Hematopoietic multipotent progenitor cell treated with erythropoietin and hydrocortisone succinate and interleukin-3 and kit ligand, for 17 days (in vitro differentiated cells): Measurements from ENCODE around the gene NUP210.

ENCODE experiments used
- DNase-seq: peaks from one replicate; pipeline ENCODE4 v3.0.0-alpha.2; 2015; ENCODE audit warnings: low spot score

The NUP210 gene

DNA sequence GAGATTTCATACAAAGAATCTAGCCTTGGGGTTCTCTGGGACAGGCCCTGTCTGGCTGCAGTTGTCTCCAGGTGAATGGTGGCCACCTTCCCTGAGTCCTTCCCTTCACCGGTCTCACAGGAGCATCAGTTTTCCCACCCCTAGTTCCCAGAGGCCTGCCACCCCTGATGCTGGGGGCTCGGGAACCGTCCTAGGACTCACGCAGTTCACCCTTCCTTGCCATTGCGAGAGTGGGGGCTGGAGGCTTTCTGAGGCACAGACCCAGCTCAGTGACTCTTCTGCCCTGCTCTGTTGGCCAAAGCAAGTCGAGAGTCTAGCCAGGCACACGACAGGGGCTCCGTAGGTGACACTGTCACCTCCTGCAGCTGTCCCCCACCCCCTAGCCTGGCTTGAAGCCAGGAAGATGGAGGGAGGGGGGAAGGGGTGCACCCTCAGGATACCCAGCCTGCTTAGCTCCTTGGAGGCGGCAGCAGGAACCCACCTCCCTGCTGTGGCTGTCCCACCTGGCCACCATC lies 130.3 kb downstream of the NUP210 start:
- no peak for DNase-seq

DNA sequence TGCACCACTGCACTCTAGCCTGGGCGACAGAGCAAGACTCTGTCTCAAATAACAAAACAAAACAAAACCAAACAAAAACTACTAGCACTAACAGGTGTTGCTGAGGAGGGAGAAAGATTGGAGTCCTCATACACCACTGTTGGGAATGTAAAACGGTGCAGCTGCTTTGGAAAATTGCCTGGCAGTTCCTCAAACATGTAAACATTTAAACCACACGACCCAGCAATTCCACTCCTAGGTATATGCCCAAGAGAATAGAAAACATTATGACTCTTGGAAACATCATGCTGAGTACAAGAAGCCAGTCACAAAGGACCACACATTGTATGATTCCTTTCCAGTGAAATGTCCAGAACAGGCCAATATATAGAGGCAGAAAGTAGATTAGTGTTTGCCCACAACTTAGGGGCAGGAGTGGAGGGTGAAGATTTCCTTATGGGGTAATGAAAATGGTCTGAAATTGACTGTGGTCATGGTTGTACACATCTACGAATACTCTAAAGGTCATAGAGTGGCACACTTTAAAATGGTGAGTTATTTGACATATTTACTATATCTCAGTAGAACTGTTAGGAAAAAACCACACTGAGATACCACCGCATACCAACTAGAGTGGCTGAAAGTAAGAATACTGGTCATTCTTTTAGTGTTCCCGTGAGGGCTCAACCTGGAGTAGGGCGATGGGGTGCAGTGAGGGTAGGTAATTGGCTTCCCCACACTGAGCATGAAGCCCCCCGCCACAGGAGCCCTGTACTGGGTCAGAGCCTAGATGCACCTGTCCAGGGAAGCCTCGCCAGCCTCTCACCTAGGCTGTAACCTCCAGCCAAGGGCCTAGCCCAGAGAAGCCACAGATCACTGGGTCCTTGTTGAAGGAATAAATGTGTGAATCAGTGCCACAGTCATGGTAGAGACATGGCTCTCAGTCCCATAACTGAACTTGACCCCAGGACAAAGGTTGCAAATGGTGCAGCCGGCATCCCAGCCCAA lies 131.1 kb downstream of the NUP210 start:
- no peak for DNase-seq

DNA sequence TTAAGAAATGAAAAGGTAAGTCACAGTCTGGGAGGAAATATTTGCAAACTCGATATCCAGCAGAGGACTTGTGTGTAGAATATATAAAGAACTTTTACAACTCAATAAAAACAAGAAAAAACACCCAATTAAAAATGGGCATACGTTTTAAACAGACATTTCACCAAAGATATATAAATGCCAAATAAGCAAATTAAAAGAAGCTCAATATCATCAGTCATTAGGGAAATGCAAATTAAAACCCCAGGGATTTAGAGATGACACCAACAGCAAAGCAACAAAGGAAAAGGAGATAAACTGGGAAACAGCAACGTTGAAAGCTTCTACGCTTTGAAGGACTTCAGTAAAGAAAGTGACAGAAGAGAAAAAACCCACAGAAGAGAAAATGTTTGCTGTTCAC lies 132.3 kb downstream of the NUP210 start:
- no peak for DNase-seq

DNA sequence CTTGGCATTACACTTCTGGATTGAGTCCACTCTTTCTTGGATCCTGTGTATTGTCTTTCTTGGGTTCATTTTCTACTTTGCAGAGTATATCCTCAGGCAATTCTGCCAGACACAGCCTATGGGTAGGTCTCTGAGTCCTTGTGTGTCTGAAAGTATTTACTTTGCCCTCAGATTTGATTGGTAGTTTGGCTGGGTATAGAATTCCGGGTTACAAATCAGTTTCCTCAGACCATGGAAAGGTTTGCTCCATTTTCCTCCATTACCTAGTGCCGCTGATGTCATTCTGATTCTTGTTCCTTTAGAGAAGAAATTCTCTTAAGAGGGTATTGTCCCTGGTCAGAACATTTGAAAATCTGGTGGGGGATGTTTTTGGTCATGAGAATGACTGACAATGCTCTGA lies 133.2 kb downstream of the NUP210 start:
- no peak for DNase-seq

DNA sequence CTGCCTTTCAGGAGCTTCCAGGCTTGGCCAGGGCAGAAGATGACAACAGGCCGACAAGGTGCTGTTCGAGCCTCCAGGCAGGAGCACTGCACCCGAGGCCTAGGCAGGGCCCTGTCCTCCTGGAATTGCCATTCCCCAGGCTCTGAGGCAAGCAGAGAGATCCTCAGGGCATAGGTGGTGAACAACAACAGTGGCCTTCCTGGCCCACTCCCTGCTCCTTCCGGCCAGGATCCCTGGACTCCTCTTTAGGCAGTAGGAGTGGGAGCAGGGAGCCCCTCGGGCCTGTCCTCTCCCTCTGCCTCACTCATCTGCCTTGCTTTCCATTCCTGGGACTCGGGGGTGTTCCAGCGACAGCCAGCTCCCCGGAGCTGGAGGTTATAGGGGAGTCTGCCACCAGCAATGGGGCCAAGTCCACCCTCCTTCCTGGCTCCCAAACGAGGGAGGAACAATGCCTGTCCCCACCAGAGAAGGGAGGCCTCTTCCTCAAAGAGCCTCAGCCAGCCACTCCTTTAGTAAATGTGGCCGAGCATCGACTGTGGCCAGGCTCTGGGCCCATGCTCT lies 135.0 kb downstream of the NUP210 start:
- no peak for DNase-seq

DNA sequence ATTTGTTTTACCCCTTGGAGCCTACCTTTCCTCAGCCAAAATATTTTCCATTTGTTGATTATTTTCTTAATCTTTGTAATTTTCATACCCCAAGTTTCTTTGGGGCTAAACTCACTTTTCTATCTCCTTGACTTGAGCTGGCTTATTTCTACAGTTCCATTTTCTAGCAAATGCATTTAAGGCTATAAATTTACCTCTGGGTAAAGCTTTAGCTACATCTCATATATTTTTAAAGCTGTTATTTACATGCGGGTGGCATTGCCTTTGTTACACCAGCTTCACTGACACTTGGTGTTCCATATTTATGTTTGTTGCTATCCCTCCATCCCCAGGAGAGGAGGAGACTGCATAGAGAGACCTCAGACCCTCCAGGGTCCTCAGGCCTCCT lies 136.3 kb downstream of the NUP210 start:
- DNase-seq = no peak

DNA sequence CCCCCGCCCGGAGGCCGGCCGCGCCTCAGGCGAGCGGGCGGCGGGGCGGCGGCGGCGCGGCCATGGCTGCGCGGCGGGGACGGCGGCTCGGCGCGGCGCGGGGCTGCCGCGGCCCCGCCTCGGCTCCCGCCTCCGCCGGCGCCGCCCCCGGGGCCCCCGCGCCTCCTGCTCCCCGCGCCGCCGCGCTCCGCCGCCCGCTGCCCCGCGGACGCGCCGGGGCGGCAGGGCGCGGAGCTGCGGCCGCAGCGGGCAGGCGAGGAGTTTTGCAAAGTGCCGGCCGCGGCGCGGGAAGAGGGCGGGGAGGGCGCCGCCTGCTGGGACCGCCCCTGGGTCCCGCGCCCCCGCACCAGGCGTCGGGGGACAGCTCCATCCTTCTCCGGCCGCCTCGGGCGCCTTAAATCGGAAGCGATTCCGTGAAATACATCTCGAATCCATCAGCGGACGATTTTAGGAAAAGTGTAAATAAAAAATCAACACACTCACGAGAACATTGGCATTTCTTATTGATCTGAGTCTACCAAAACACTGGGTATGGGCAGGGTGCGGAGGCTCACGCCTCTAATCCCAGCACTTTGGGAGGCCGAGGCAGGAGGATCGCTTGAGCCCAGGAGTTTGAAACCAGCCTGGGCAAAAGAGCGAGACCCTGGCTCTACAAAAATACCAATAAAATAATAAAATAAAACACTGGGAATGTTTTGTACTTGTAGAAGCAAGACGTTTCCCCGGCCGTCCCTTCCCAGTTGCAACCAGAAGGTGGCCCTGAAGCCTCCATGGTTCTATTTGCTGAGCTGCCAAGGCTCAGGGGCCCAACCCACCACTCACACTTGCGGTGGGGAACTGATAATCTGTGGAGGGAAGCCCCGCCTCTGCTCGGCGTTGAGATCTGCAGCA lies 136.9 kb downstream of the NUP210 start:
- DNase-seq = no peak

DNA sequence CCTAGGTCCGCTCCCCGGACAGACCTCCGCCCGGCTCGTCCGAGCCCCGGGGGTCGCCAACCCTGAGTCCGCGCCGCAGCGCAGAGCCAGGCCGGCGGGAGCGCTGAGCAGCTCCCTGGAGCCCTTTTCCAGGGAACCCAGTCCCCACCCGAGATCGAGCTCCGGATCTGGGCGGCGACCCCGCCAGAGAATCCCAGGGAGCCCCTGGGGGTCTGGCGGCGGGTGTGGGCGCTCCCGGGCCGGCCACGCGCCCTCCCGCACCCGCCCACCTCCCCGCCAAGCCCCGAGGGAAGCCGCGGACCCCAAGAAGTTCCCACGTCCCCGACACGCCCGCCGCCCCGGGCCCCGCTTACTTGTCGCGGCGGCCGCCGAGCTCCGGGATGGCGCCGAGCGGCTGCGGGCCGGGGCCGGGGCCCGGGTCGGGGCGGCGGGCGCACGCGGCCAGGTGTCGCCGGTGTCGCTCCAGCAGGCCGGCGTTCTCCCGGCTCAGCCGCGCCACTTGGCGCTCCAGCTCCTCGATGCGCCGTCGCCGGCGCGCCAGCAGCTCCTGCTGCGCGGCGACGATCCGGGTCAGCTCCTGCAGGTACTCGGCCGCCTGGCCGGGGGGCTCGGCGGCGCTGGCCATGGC lies 137.7 kb downstream of the NUP210 start:
- no peak for DNase-seq

DNA sequence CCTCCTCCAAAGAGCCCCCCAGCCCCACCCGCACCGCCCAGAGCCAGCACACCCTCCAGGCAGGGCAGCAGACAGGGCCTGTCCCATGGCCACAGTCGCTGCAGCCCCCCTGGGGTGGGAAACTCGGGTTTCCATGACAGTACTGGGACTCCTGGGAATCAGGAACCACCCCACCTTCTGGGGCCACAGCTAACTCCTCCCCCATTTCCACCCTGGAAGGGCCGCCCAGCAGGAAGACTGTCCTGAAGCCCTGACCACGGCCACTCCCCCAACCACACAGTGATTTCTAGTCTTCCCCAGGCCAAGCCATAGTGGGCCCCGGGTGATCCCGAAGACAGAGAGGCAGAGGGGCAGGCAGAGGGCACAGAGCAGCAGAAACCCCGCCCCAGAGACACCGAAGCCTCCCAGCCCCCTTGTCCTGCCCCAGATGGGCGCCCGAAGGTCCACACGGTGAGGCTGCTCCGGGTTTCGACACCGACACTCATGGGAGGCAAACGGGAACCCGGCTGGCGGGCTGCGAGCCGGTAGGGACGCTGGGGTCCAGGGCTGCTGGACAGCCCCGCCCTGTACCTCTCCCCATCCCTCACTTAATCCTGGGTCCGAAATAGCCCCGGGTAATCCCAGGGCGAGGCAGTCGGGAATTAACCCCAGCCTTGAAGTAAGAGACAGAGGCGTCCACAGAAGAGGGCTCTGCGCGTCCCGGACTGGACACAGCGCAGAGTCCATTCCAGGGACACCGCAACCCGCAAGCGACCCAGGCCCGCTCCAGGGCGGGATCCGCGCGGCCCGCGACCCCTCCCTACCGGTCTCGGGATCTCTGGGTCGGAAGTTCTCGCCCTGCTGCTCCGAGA lies 138.4 kb downstream of the NUP210 start:
- DNase-seq = no peak

DNA sequence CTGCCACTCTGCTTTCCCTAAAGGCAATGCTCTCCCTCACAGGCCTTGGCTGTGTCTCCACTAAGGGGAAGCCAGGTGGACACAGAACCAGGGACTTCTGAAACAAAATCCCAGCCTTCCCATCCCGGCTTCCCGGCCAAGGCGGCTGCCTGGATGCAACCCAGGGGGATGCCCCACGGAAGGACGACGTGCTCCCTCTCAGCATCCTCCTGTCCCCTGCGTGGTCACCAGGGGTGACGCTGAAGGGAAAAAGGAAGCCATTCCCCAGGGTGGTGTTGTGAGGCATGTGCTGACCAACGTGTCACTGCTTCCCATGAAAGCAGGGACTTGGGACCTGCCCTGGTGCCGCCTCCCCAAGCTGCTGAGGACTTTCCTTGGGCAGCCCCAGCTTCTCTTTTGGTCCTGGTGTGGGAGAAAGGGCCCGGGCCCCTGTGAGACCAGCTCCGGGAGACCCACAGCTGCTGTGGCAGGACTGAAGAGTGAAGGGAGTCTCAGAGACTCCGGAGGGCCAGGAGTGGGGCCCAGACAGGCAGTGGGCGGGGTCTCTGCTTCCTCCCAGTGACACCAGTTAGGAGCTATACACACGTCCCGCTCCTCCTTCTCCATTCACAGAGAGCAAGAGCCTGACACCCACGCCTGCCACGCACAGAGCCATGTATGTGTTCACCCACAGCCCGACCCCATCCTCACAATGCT lies 139.2 kb downstream of the NUP210 start:
- no peak for DNase-seq

DNA sequence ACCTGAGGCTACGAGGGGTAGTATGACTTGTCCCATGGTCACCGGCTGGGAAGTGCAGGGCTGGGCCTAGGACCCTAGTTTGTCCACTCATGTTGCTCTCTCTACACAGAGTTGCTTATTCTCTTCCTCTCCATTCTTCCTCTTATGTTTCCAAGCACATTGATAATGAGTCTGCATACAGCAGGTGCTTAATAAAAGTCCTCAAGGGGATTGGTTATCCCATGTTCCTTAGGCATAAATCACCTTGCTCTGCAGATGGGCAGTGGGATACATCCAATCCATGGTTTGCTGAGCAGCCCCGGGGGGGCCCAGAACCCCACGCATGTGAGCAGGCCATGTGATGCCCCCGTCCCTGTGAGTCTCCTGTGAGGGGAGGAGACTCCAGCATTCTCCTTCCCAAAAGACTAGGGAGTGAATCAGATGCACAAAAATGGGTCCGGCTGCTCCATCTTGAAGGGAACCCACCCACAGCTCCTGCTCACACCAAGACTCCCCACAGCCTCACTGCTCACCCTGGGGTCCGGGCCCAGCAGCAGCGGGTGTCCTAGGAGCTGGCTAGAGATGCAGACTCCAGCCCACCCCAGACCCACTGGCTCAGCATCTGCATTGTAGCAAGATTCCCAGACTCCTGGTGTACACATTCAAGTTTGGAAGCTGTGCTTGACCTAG lies 139.9 kb downstream of the NUP210 start:
- no peak for DNase-seq

DNA sequence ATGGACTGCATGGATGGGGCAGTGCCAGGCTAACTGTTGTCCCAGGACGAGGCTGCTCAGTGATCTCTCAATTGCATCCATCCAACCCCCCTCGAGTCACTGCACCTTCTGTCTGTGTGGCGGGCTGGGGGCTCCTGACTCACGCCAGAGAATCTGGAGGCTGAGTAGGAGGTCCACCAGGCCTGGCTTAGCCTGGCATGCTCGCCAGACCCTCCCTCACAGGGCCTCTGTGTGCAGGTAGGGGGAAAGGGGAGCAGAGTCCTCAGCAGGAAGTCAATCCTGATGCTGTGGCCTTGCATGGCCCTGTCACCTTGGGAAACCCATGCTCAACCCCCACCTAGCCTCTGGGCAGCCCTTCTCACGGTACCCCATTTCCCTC lies 140.6 kb downstream of the NUP210 start:
- DNase-seq = no peak

DNA sequence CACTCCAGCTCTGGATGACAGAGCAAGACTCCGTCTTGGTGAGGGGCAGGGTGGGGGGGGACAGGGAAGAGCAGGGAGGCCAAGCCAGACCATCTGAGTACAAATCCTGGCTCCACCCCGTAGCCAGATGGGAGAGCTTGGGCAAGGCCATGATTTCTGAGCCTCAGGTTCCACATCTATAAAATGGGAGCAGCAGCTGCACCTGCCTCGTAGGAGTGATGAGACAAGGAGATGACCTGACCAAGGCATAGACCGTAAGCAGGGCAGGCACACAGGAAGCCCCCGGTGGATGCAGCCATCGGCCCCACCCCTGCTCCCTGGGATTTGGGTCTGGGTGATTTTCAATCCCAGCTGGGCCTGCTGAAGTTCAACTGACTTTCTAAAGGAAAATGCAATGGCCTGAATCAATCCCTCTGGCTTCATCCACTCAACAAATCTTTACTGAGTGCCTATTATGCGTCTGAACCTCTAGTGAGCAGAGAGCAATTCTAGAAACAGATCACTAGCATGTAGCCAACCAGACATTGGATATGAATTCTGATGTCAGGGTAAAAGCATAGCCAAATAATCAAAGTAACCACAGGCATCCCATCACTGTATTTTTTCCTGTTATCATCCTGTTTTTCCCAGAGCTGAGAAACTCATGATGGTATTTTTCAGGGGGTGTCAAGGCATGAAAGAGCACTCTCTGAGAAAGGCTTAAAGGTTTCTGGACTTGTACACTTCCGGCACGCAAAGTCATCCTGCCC lies 141.2 kb downstream of the NUP210 start:
- DNase-seq = no peak

DNA sequence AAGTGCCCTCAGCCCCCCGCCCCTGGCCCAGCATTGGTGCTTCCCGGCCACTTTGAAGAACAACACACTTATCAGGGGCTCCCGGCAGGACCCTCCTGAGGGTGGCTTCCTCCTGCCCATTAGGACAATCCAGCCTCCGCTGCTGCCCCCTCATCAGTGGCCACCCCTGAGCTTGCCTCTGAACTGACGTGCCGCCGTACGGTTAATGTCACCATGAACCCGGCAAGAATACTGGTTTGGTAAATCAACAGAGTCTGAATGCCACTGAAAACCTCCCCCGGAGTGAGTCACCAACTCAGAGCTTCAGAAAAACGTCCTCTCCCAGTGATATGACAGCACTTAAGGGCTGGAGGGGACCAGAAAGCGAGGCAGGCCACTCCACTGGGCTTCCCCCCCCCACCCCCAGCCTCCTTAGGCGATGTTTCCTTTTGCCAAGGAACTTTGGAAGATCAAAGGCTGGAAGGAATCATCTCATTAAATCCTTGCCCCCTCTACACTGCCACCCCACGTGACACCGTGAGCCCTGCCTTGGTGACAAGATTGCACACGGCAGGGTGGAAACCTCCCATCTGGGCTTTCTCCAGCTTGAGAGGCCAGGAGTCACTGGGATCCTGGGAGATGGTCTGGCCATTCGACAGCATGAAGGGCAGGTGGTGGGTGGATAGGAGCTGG lies 142.1 kb downstream of the NUP210 start:
- DNase-seq = no peak

DNA sequence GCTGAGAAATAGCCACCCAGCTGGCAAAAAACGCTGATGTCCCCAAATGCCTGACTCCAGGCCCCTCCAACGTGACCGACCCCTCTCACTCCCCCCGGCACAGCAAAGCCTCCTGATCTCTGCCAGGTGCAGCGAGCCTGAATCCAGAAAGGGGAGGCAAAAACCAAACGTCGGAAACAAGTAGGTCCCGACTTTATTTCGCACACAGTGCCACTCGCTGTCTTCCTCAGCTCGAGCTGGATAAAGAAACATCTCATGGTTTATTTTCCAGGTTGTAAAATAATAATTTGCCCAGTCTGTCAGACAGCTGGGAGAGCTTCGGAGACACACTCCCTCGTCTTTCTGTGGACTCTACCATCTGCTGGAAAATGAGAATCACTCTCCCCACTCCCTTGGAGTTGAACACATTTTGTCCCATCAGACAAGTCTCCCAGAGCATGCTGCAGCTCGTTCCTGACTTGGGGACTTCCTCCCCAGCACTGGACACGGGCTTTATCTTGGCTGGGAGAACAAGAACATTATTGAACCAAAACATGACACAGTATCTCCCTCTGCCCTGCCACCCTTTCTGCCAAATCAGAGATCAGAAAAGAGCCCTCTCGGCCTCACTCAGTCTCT lies 142.8 kb downstream of the NUP210 start:
- DNase-seq = no peak

DNA sequence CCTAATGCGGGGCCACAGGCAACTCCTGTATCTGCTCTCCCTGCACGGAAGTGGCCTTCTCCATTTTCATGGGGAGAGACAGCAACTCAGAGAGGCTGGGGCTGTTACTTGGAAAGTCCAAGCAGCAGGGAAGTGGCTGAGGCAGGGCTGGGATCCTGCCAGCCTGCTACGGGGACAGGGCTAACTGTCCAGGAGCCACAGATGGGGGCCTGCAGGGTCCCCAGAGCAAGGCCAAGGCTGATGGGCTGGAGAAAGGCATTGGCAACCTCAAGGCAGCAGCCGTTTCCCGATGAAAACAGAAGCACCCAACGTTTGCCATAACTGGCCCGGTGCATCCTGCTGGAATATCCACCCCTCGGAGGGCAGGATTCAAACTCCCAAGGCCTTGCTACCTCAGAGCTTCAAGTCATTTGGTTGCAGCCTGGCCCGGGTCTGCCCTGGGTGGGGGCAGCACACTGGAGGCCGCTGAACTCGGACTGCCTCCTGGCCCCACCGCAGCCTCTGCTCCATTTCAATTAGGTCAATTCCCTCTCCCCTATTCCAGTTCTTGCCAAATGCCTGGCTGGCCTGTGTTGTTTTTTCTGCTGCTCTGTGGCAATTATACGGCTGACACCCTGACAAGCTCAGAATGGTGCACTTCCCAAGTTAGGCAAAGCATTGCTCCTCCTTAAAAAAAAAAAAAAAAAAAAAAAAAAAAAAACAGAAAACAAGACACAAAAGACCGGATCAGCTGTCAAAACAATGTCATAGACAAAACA lies 143.5 kb downstream of the NUP210 start:
- no peak for DNase-seq

DNA sequence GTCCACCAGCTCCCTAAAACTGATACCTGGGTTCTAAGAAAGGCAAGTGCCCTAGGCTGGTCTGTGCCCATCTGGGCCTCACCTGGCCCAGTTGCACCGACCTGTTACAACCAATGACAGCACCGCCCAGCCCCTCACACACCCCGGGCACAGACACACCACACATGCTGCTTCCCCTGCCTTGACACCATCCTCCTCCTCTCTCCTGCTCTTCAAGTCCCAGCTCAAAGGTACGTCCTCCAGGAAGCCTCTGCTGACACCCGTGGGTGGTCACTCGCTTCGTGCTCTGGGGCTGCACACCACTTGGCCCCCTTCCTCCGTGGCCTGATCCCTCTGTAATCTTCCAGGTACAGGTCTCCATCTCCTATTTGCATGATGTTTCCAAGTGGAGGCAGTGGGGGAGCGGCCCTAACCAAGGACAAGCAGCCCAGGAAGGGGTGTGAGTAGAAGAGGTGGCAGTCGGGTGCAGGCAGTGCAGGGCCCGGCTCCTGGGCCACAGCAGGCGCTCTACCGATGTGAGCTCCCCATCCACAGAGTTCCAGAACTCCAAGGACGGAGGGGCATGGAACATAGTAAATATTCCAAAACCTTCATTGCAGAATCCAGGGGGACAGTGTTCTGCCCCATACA lies 144.6 kb downstream of the NUP210 start:
- DNase-seq = no peak
